GM12865 (cell line): ENCODE measurements around the gene DOCK8.
"Not testable (repeated sequence)": the region's sequence is repeated elsewhere in the genome, so short reads cannot be mapped to it uniquely, and the experiment has no call there.

Source experiments
- DNase-seq: peaks from one replicate; pipeline ENCODE4 v3.0.0; 2010; ENCODE audit warnings: low read depth
- H3K4me3 ChIP-seq: 2 replicates; pipeline ENCODE4 v1.5.1; 2011; ENCODE audit warnings: mild to moderate bottlenecking, low read depth, low read length, control low read depth
- TF ChIP-seq, protein P1 (sequence below): IDR thresholded peaks from 2 replicates; pipeline ENCODE4 v1.5.1; 2011; ENCODE audit warnings: low read length, control low read depth, low read depth, inconsistent platforms; ENCODE audit not compliant: insufficient read depth; ENCODE audit errors: missing control alignments

The DOCK8 gene

DNA sequence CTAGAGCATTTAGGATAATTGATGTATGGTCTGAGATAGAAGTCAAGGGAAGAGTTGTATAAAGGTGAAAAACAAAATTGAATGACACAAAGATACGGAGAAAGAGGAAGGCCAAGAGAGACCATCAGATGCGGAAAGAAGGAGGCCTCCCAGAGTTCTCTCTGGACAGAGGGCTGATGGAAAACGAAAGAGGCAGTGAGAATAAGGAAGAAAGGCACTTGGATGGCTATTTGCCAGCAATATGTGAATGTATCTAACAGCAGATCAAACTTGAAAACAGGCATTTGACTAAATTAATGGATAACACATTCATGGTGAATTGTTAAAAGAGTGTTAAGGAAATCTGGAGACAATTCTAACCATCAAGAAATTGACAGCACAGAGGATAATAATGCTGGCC lies 2.4 kb upstream of the DOCK8 start:
- DNase-seq: no peak
- H3K4me3 ChIP-seq: no peak overlapping the region
- TF ChIP-seq, protein P1, sequence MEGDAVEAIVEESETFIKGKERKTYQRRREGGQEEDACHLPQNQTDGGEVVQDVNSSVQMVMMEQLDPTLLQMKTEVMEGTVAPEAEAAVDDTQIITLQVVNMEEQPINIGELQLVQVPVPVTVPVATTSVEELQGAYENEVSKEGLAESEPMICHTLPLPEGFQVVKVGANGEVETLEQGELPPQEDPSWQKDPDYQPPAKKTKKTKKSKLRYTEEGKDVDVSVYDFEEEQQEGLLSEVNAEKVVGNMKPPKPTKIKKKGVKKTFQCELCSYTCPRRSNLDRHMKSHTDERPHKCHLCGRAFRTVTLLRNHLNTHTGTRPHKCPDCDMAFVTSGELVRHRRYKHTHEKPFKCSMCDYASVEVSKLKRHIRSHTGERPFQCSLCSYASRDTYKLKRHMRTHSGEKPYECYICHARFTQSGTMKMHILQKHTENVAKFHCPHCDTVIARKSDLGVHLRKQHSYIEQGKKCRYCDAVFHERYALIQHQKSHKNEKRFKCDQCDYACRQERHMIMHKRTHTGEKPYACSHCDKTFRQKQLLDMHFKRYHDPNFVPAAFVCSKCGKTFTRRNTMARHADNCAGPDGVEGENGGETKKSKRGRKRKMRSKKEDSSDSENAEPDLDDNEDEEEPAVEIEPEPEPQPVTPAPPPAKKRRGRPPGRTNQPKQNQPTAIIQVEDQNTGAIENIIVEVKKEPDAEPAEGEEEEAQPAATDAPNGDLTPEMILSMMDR: no peak

DNA sequence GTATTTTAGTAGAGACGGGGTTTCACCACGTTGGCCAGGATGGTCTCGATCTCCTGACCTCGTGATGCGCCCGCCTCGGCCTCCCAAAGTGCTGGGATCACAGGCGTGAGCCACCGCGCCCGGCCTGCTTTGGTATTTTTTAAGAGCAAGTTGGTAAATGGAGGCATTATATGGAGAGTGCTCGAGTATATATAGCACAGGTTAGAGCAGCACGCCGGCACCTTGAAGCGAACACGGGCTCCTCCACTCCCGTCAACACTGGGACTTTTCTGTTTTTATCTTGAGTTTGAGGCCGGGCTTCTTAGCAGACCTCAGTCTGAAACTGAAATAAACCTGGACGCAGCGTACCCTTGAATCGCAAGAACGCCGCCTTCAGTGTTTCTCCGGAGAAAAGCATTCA lies 764 bp upstream of the DOCK8 start:
- peak overlapping the region; percentile 74 for H3K4me3 ChIP-seq
- not testable (repeated sequence) for DNase-seq

DNA sequence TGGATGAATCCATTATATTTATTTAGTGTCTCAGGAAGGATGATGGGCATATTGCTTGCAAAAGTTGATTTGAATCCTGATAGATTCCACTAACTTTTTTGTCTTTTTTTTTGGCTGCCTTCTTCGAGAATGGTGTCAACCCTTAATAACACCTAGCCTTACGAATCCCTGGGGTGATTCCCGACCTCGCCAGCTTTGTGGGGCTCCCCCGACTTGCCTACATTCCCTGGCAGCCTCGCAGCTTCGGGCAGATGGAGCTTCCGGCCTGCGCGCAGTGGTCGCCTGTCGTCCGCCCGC lies 366 bp upstream of the DOCK8 start:
- peak overlapping the region; percentile 74 for H3K4me3 ChIP-seq
- DNase-seq: no peak
- TF ChIP-seq, protein P1: no peak

DNA sequence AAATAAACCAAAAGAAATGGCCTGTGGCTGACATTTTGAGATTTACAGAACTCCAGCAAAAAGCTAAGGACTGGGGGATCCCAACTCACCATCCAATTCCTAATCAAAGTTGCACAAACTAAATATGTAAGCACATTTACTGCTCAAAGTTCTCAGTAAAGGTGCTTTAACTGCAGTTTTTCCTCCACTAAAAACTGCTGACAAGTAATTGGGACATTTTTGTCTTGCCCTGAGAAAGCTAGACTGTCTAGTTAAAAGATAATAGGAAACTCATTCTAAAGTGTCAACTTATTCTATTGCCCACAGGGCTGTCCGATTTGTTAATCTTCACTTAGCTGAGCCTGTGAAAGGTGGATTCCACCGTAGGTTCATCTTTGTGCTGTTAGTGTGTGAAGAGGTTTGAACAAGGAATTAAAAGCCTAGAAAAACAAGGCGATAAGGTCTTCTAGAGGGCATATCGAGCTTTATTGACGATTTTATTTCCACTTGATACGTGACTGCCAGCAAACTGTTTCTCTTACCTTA lies 1.0 kb downstream of the DOCK8 start:
- TF ChIP-seq, protein P1: no peak
- H3K4me3 ChIP-seq: peak overlapping the region; percentile 74
- peak; percentile 15 for DNase-seq

DNA sequence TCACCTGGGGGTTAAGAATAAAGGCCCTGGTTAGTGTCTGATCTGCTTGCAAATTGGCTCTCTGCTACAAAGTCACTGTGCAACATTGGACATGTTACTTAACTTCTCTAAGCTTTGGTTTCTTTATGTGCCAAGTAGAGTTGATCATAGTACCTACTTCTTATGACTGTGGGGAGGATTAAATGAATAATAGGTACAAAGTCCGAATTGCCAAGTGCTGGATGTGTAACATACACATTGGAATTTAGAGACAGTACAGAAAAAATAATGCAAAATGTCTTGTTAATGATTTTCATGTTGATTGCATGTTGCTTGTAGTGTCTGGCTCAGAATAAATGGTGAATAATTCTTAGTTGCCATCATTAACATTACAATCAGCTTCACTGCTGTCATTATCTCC lies 2.2 kb downstream of the DOCK8 start:
- peak overlapping the region; percentile 74 for H3K4me3 ChIP-seq
- DNase-seq: no peak
- TF ChIP-seq, protein P1: no peak

DNA sequence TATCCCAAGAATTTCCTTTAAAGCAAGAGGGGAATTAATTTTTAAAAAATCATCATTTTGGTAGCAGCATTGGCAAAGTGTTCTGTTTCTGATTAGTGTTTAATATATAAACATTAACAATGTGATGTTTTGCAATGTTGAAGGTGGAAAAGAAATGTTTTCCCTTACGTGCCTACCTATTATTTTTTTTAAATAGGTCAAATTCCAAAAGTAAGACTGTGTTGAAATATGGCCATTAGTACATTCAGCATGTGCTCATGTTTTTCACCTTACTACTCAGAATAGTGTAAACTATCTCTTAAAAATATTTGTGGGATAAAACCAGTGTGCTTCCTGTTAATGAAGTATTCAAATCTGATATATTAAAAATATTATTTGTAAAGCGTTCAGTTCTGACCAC lies 3.3 kb downstream of the DOCK8 start:
- no peak overlapping the region for H3K4me3 ChIP-seq
- no peak for DNase-seq
- TF ChIP-seq, protein P1: no peak

DNA sequence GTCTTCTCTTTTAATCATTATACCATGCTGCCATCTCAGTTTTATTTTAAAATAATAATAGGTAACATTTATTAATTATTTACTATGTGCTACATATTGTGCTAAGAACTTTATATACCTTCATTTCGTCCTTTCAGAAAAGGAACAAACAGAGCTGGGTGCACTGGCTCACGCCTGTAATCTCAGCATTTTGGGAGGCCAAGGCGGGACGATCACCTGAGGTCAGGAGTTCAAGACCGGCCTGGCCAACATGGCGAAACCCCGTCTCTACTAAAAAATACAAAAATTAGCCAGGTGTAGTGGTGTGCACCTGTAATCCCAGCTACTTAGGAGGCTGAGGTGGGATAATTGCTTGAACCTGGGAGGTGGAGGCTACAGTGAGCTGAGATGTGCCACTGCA lies 4.4 kb downstream of the DOCK8 start:
- DNase-seq, H3K4me3 ChIP-seq: not testable (repeated sequence)

DNA sequence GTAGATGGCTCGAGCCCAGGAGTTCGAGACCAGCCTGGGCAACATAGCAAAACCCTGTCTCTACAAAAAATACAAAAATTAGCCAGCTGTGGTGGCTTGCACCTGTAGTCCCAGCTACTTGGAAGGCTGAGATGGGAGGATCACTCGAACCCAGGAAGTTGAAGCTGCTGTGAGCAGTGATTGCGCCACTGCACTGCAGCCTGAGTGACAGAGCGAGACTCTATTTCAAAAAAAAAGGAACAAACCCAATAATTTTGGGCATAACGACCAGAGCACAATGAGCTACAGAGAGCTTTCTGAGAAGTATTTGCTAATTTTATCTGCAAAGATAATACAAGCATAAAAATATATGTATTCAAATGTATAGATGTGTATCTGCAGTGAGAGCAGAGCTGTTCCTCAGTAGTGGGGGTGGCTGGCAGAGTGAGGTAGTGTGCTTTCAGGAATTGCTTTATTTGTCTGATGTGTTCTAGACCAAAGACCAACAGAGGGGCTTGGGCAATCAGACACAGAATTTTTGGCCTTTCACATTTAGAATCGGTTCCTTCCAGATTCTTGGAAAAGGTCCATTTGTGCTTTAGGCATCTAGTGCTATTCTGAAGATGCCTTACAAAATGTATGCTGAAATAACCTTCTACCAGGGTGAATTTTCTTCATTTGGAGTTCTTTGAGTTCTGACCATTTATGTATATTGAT lies 5.2 kb downstream of the DOCK8 start:
- TF ChIP-seq, protein P1: no peak
- H3K4me3 ChIP-seq: no peak overlapping the region
- no peak for DNase-seq
